Gastroesophageal sphincter (tissue), 4 donors: ENCODE measurements around the gene TEN1. TPM values are rescaled to one million over a fixed set of nuclear protein-coding genes. Genes with fewer than 3 reads are reported as not detected.

Experiments used
- ATAC-seq: fragments of 150-250 bp; one replicate; pipeline ENCODE4 v1.9.1; 2016; ENCODE audit warnings: mild to moderate bottlenecking, moderate library complexity
- H3K27ac ChIP-seq, 4 donors: fragments of 200-600 bp; sonication (generic) in 3 of 4; 1 replicate in 3 of 4; 2 replicates in 1 of 4; pipeline ENCODE4 v1.5.1; 2016 to 2019
- H3K27me3 ChIP-seq: fragments of 200-600 bp; sonication (generic); one replicate; pipeline ENCODE4 v1.5.1; 2019
- H3K36me3 ChIP-seq, 2 donors: fragments of 200-600 bp; sonication (generic); one replicate each; pipeline ENCODE4 v1.5.1; 2019; ENCODE audit warnings: control low read depth in 1 of 2
- H3K4me1 ChIP-seq, 3 donors: fragments of 200-600 bp; sonication (generic); 1 replicate in 2 of 3; 2 replicates in 1 of 3; pipeline ENCODE4 v1.5.1; 2016 to 2019; ENCODE audit warnings: control low read depth in 2 of 3
- H3K4me3 ChIP-seq, 2 donors: fragments of 200-600 bp; sonication (generic); one replicate each; pipeline ENCODE4 v1.5.1; 2019; ENCODE audit warnings: mild to moderate bottlenecking in 1 of 2, moderate library complexity in 1 of 2
- H3K9me3 ChIP-seq, 3 donors: fragments of 200-600 bp; sonication (generic); one replicate each; pipeline ENCODE4 v1.5.1; 2017 to 2019; ENCODE audit warnings: control low read depth in 2 of 3
- EP300 ChIP-seq: sonication (generic); formaldehyde crosslinking; IDR thresholded peaks from one replicate; pipeline ENCODE4 v1.6.1; 2017; ENCODE audit warnings: antibody characterized with exemption, mild to moderate bottlenecking
- POLR2A ChIP-seq, 2 donors: fragments of 450-650 bp; IDR thresholded peaks; one replicate each; pipeline ENCODE4 v1.6.1; 2017; ENCODE audit warnings: antibody characterized with exemption in 2 of 2, mild to moderate bottlenecking in 2 of 2, moderate library complexity in 1 of 2
- POLR2AphosphoS5 ChIP-seq: sonication (generic); formaldehyde crosslinking; IDR thresholded peaks from one replicate; pipeline ENCODE4 v1.6.1; 2017; ENCODE audit warnings: antibody characterized with exemption
- WGBS, 2 donors: methylation state at CpG; one replicate each; pipeline ENCODE4 v1.1.5; 2018; ENCODE audit warnings: low coverage in 1 of 2; 5-methylcytosine and 5-hydroxymethylcytosine counted together
- total RNA-seq, 4 donors: library from RNA; depleted of rRNA; stranded (reverse); fragments of >200 nt; gene quantifications; one replicate each; pipeline ENCODE4 v1.1.0, GENCODE V29; 2016
- TF ChIP-seq, protein P1 (sequence below), 4 experiments: fragments of 200-600 bp in 2 of 4; fragments of 450-650 bp in 2 of 4; sonication (generic) in 1 of 4; IDR thresholded peaks; one replicate each; pipeline ENCODE4 v1.5.1; 2017 to 2019; ENCODE audit warnings: antibody characterized with exemption in 4 of 4, mild to moderate bottlenecking in 2 of 4, moderate library complexity in 2 of 4

The TEN1 gene
- total RNA-seq, 4 donors from 2014 or later, result 6.7 to 12.8 (median 7.9) TPM

- 49 to 51% methylated on average over 9 of the region's 9 CpGs for WGBS, 2 donors
- Histone ChIP-seq H3K4me1 (peaks cover 0 to 48% (median 14%) of the 10 kb centered on the region in 3 donors), H3K36me3 (peaks cover 0 to 28% of the 10 kb centered on the region in 2 donors), H3K27me3 (no peaks in the 10 kb centered on the region), H3K9me3 (no peaks in the 10 kb centered on the region), H3K4me3 (peak overlapping the region in 1 of 2 donors; percentile 4), H3K27ac (no peak overlapping the region)
- ATAC-seq, result no peak
- TF ChIP-seq, protein P1, sequence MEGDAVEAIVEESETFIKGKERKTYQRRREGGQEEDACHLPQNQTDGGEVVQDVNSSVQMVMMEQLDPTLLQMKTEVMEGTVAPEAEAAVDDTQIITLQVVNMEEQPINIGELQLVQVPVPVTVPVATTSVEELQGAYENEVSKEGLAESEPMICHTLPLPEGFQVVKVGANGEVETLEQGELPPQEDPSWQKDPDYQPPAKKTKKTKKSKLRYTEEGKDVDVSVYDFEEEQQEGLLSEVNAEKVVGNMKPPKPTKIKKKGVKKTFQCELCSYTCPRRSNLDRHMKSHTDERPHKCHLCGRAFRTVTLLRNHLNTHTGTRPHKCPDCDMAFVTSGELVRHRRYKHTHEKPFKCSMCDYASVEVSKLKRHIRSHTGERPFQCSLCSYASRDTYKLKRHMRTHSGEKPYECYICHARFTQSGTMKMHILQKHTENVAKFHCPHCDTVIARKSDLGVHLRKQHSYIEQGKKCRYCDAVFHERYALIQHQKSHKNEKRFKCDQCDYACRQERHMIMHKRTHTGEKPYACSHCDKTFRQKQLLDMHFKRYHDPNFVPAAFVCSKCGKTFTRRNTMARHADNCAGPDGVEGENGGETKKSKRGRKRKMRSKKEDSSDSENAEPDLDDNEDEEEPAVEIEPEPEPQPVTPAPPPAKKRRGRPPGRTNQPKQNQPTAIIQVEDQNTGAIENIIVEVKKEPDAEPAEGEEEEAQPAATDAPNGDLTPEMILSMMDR (IDR thresholded peaks at IDR 0.05), result no peak
- no peak for TF ChIP-seq POLR2AphosphoS5
- no peak for TF ChIP-seq EP300
- no peak for TF ChIP-seq POLR2A (IDR thresholded peaks at IDR 0.05)
These were observed 2.7 kb upstream of the TEN1 start for GRCh38 chr17:75976175-75976848.

DNA sequence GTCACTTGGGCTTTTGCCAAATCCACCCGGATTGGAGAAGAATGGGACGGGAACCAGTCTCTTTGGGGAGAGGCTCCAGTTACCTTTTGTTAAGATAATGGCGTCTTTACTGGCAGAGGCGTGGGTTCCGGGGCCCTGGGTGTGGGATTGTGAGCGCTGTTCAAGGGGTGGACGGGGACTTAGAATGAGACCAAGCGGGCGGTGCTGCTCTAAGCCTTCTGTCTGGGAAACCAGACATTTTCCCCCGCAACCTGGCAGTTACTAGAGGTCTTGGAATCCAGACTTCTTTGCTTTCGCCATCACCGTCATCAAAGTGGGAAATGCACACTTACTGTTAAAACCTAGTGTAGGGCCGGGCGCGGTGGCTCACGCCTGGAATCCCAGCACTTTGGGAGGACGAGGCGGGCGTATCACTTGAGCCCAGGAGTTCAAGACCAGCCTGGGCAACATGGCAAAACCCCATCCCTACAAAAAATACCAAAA lies 706 bp downstream of the TEN1 start:
- peak; percentile 35 for ATAC-seq
- TF ChIP-seq POLR2A (IDR thresholded peaks at IDR 0.05) (no peak), POLR2AphosphoS5 (no peak), EP300 (no peak)
- TF ChIP-seq, protein P1 (IDR thresholded peaks at IDR 0.05), result no peak
- Histone ChIP-seq H3K36me3 (no peaks in the 10 kb centered on the region), H3K9me3 (no peaks in the 10 kb centered on the region), H3K27ac (peak overlapping the region; percentile 91 to 99 (median 98)), H3K27me3 (no peaks in the 10 kb centered on the region), H3K4me3 (peak overlapping the region; percentile 72 to 89), H3K4me1 (peaks cover 0 to 52% (median 14%) of the 10 kb centered on the region in 3 donors)
- 0 to 3% methylated on average over 4 to 11 of the region's 19 CpGs for WGBS, 2 donors

DNA sequence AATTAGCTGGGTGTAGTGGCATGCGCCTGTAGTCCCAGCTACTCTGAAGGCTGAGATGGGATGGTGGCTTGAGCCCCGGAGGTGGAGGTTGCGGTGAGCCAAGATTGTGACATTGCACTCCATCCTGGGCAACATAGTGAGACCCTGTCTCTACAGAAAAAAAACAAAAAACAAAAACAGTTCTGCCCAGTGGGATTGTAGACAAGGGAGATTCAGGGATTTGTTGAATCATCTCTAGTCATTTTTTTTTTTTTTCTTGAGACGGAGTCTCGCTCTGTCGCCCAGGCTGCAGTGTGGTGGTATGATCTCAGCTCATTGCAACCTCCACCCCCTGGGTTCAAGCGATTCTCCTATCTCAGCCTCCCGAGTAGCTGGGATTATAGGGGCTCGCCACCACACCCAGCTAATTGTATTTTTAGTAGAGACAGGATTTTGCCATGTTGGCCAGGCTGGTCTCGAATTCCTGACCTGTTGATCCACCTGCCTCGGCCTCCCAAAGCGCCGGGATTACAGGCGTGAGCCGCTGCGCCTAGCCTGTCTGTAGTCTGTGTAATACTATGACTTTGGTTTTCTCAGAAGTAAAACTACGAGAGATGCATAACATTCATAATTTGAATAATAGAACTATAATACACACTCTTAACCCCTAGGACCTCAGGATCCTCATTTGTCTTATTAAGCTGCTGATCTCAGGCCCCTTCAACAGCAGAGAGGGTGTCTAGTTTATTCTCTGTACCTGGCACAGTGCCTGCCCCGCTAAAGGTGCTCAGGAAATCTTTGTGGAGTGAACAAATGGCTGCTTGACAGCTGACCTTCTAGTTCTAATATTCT lies 1.4 kb downstream of the TEN1 start:
- no peaks in the 10 kb centered on the region for H3K36me3 ChIP-seq
- H3K9me3 ChIP-seq, result no peaks in the 10 kb centered on the region
- peaks cover 0 to 49% (median 14%) of the 10 kb centered on the region in 3 donors for H3K4me1 ChIP-seq
- WGBS, 2 donors, result 81 to 93% methylated on average over 9 to 14 of the region's 18 CpGs
- H3K27me3 ChIP-seq, result no peaks in the 10 kb centered on the region
- peak overlapping the region; percentile 72 to 89 for H3K4me3 ChIP-seq
- TF ChIP-seq EP300 (no peak), POLR2AphosphoS5 (no peak), POLR2A (IDR thresholded peaks at IDR 0.05) (no peak)
- TF ChIP-seq, protein P1 (IDR thresholded peaks at IDR 0.05), result no peak
- peak overlapping the region; percentile 91 to 99 (median 98) for H3K27ac ChIP-seq
- no peak for ATAC-seq

DNA sequence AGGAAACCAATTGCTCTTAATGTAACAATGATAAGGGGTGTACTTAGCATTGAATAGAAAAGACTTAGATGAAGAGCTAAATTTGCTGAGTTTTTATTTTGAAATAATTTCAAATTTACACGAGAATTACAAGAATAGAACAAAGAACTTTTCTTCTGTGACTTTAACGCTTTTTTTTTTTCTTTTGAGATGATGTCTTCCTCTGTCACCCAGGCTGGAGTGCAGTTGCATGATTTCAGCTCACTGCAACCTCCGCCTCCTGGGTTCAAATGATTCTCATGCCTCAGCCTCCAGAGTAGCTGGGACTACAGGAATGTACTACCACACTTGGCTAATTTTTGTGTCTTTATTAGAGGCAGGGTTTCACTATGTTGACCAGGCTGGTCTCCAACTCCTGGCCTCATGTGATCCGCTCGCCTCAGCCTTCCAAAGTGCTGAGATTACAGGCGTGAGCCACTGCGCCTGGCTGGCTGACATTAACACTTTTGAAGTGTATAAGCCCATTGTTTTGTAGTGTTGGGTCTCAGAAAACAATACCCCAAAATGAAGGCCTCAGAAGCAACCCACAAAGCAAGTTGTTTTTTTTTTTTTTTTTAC lies 2.1 kb downstream of the TEN1 start:
- ATAC-seq, result no peak
- Histone ChIP-seq H3K27me3 (no peaks in the 10 kb centered on the region), H3K4me3 (no peak overlapping the region), H3K4me1 (peaks cover 0 to 42% (median 14%) of the 10 kb centered on the region in 3 donors), H3K9me3 (no peaks in the 10 kb centered on the region), H3K36me3 (no peaks in the 10 kb centered on the region), H3K27ac (no peak overlapping the region)
- TF ChIP-seq EP300, result no peak
- no peak for TF ChIP-seq POLR2A (IDR thresholded peaks at IDR 0.05)
- TF ChIP-seq, protein P1 (IDR thresholded peaks at IDR 0.05), result no peak
- TF ChIP-seq POLR2AphosphoS5, result no peak
- 68 to 85% methylated on average over 2 to 7 of the region's 7 CpGs for WGBS, 2 donors
